HG03280 (cell line): ENCODE results near the gene RNF10.
"Not testable (repeated sequence)": the region's sequence is repeated elsewhere in the genome, so short reads cannot be mapped to it uniquely, and the experiment has no call there.

Source experiments
- ATAC-seq: cut with Tn5 transposase; IDR thresholded peaks from one replicate; pipeline ENCODE4 v1.9.1; 2021; ENCODE audit warnings: mild to moderate bottlenecking, moderate library complexity; ENCODE audit not compliant: unreplicated experiment

RNF10 gene

DNA sequence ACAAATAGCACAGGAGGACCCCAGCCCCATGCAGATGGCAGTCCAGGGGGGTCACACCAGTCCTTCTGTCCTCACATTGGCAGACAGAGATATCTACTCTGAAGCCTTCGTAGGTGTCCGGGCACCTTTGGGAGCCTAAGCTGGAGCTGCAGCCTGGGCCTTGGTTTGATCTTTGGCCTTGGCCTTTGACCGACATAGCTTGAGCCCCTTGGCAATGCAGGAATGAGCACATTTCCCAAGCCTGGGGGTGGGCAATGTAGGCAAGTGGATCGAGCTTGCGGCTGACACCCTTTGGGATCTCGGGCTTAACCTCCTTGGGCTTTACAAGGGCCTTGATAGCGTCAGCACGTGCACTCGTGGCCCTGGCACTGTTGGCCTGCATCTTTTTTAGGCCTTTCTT, 11.6 kb upstream of the RNF10 start:
- no peak for ATAC-seq

DNA sequence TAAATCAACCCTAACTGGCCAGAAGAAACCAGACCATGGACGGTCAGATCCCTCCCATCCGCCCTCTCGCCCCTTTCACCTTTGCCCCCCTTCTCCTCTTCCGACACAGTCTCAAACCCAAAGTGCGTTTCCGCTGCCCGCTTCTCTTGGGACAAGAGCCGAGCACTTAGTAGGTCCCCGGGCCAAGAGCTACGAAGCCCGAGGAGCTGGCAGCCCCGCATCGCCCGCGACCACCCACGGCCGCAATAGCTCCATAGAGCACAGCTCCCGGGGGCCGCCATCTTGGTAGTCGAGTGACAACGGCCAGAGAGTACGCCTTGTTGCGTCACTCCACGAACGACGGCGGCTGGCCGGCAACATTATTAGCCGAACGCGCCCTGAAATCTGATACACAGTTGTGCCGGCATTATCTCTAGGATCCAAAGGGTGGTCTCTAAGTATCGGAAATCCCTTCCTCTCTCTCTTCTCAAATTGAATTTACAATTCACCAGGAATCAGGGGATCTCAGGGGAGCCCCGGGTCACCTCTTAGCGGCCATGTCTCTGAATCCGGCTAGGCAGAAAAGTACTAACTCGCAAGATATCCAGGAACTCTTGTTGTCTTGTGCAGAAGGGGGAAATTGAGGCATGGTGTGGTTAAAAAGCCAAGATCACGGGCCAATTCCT, 5.2 kb upstream of the RNF10 start, which contains the start of gene COQ5:
Gene COQ5, minus strand, starts transcription at position 298 of the 665 bp plus-strand sequence. Its CDS starts 17 bp downstream, at position 281.
- ATAC-seq = peak; percentile 73

GRCh38 chr12:120529641-120530417, 4.3 kb upstream of the RNF10 start:
- ATAC-seq = no peak

GRCh38 chr12:120530418-120530761, 3.8 kb upstream of the RNF10 start:
- not testable (repeated sequence) for ATAC-seq

DNA sequence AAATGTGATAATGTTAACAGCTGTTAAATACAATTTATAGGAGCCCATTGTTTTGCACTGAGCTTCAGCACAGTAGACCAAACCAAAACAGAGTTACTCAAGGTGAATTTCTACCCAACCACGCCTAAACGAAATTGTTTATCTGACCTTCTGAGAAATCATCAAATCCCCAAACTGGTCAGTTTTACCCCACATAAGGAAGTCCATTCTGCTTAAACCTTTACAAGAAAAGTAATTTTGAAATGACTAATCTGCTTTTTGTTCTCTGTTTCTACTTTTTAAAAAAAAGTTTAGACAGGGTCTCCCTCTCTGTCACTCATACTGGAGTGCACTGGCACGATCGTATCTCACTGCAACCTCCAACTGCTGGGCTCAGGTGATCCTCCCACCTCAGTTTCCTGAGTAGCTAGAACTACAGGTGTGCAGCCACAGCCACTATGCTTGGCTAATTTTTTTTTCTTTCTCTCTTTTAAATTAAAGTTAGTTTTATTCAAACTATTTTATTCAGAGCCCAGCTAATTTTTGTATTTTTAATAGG, 1.4 kb upstream of the RNF10 start:
- ATAC-seq = no peak

DNA sequence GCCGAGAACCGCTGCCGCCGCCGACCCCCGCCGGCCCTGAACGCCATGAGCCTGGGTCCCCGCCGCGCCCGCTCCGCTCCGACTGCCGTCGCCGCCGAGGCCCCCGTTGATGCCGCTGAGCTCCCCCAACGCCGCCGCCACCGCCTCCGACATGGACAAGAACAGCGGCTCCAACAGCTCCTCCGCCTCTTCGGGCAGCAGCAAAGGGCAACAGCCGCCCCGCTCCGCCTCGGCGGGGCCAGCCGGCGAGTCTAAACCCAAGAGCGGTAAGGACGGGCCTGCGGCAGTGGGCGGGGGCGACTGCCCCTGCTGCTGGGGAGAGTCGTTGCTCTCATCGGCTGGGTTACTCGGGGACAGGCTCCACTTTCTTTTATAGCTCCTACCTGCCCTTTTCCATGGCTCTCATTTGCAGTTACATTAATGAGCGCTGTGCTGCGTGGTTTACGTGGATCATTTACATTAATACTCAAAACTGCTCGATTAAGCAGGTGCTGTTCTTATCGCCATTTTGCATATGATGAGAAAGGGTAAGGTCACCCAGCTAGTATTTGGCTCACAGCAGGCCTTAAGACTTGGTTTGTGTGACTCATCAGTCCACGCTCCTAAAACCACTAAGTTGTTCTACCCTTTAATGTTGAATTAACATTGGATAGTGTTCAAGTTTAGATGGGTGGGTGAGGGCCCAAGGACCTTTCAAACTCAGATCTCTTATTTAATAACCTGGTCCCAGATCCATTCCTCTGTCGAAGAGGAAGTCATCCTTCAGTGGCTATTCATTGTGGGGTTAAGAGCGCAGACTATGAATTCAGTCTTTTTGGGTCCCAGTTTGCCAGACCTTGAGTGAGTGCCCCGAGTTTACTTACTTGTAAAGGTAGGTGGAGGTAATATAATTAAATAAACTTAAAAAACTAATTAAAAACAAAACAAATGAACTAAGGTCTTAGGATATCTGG, 823 bp downstream of the RNF10 start:
- peak; percentile 43 for ATAC-seq

- ATAC-seq = no peak
These were observed 2.1 kb downstream of the RNF10 start for GRCh38 chr12:120536064-120536791.

GRCh38 chr12:120537856-120538220, 3.7 kb downstream of the RNF10 start:
- no peak for ATAC-seq

GRCh38 chr12:120538281-120539156, 4.4 kb downstream of the RNF10 start:
- no peak for ATAC-seq

GRCh38 chr12:120539303-120539702, 5.1 kb downstream of the RNF10 start:
- ATAC-seq = no peak

GRCh38 chr12:120540445-120540844, 6.3 kb downstream of the RNF10 start:
- no peak for ATAC-seq

- ATAC-seq = no peak
These were observed 8.0 kb downstream of the RNF10 start for GRCh38 chr12:120542166-120542565.

GRCh38 chr12:120544691-120545090, 10.5 kb downstream of the RNF10 start:
- no peak for ATAC-seq

DNA sequence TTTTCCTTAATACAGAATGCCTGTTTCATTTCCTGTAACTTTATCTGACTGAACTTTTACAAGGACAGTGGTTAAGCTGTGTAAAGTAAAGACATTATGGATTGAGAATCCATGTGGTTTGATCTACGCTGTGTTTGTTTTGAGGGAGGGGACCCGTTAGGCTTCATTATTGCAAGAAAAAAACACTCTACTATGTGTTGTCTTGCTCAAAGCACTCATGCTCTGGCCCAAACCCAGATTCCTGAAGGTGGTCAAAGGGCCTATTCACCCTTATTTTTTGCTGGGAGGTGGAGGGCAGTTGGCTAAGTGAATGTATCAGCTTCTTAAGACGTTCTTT, 11.9 kb downstream of the RNF10 start:
- no peak for ATAC-seq

GRCh38 chr12:120554678-120555077, 20.5 kb downstream of the RNF10 start:
- ATAC-seq = no peak

- no peak for ATAC-seq
These were observed 23.4 kb downstream of the RNF10 start for GRCh38 chr12:120557589-120557988.

DNA sequence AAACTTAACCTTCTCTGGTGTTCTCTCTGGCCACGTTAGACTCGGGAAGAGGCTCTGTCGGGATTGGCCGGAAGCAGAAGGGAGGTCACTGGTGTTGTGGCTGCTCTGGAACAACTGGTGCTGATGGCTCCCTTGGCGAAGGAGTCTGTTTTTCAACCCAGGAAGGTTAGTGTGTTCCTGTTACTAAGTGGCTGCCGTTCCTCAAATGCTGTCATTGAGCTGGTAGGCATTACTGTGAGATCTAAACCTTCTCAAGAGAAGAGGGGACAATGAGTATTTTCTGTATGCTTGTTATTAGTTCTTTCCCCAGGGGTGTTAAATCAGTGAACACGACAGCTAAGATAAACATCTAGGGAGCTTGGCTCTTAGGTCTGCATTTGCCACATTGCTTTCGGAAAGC, 28.8 kb downstream of the RNF10 start:
- ATAC-seq = no peak

GRCh38 chr12:120563495-120563894, 29.3 kb downstream of the RNF10 start:
- no peak for ATAC-seq

DNA sequence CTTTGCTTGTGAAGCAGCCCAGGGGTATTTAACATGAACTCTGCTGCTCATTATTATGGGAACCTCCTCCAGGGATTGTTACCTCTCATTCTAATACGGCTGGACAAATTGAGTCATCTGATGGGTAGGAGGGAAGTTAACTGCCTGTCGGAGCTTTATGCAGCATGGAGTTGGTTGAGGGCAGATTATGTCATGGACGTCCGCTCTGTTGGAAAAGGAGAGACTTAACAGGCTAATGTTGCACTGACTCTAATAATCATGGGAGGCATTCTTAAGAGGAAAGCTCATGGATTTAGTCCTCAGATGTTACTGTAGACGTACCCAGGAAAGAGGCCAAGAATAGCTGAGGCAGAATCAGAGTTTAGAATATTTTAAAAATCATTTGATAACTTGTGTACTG, 37.1 kb downstream of the RNF10 start:
- ATAC-seq = no peak

GRCh38 chr12:120573560-120573959, 39.4 kb downstream of the RNF10 start:
- ATAC-seq = no peak
